K562 (cell line): ENCODE results near the gene GCDH. TPM values are rescaled to one million over a fixed set of nuclear protein-coding genes. Genes with fewer than 3 reads are reported as not detected.
A peak's percentile ranks its signal among the peaks of the same experiment; 100 is the strongest.

Source experiments
- ATF4 ChIP-seq: fragments of 450-650 bp; formaldehyde crosslinking; IDR thresholded peaks from 2 replicates; pipeline ENCODE4 v1.4.0; 2022; ENCODE audit warnings: mild to moderate bottlenecking, moderate library complexity
- CHCHD3 ChIP-seq: fragments of 250-450 bp; sonication (Bioruptor Pico); IDR thresholded peaks from 2 replicates; pipeline ENCODE4 v2.1.2; 2022; ENCODE audit warnings: mild to moderate bottlenecking
- CREB1 ChIP-seq, 2 experiments: sonication (generic) in 1 of 2; formaldehyde crosslinking in 1 of 2; IDR thresholded peaks; 2 replicates each; pipeline versions ENCODE4 v1.6.1 to v1.8.0; 2012 to 2022; ENCODE audit warnings: inconsistent platforms in 1 of 2, mild to moderate bottlenecking in 1 of 2, missing genetic modification reagents in 1 of 2, moderate library complexity in 1 of 2
- CXXC5 ChIP-seq: fragments of 250-450 bp; sonication (Bioruptor Pico); IDR thresholded peaks from 2 replicates; pipeline ENCODE4 v1.8.0; 2022; ENCODE audit warnings: inconsistent platforms, mild to moderate bottlenecking, moderate library complexity
- E2F3 ChIP-seq: fragments of 250-450 bp; sonication (Bioruptor Pico); IDR thresholded peaks from 2 replicates; pipeline ENCODE4 v1.4.0; 2020; ENCODE audit warnings: mild to moderate bottlenecking
- E2F4 ChIP-seq: sonication (generic); formaldehyde crosslinking; IDR thresholded peaks from 2 replicates; pipeline ENCODE4 v1.8.0; 2022; ENCODE audit warnings: mild to moderate bottlenecking, low read depth, missing genetic modification reagents
- ELF1 ChIP-seq: fragments of 200-800 bp; sonication (Bioruptor generic); IDR thresholded peaks from 2 replicates; pipeline ENCODE4 v1.6.1; 2016; ENCODE audit warnings: missing genetic modification characterization, missing compliant biosample characterization
- ETS2 ChIP-seq: IDR thresholded peaks from 2 replicates; pipeline ENCODE4 v1.6.1; 2016; ENCODE audit warnings: borderline replicate concordance, missing genetic modification characterization, mild to moderate bottlenecking, moderate library complexity, missing compliant biosample characterization; ENCODE audit not compliant: poor library complexity, severe bottlenecking
- ETV1 ChIP-seq: fragments of 450-650 bp; conservative IDR thresholded peaks from 2 replicates; pipeline ENCODE4 v1.6.1; 2016; ENCODE audit warnings: missing genetic modification characterization, control low read depth, low read depth, missing compliant biosample characterization
- JUND ChIP-seq, 2 experiments: IDR thresholded peaks; 2 replicates in 1 of 2; 3 replicates in 1 of 2; pipeline ENCODE4 v1.6.1; 2011; ENCODE audit warnings: borderline replicate concordance in 2 of 2, low read depth in 2 of 2, low read length in 2 of 2, improper control_type of control experiment in 1 of 2, missing biosample characterization in 1 of 2, missing genetic modification characterization in 1 of 2, missing genetic modification reagents in 1 of 2
- MED1 ChIP-seq: sonication (generic); formaldehyde crosslinking; IDR thresholded peaks from 2 replicates; pipeline ENCODE4 v1.8.1; 2023; ENCODE audit warnings: missing genetic modification reagents, borderline replicate concordance
- MIER1 ChIP-seq: fragments of 450-650 bp; IDR thresholded peaks from 2 replicates; pipeline ENCODE4 v1.6.1; 2016; ENCODE audit warnings: antibody characterized with exemption, mild to moderate bottlenecking, low read depth
- NELFE ChIP-seq: IDR thresholded peaks from 2 replicates; pipeline ENCODE4 v1.6.1; 2011; ENCODE audit warnings: mild to moderate bottlenecking; ENCODE audit not compliant: insufficient read depth, insufficient read length
- NFIX ChIP-seq: fragments of 250-450 bp; sonication (Bioruptor Pico); IDR thresholded peaks from 2 replicates; pipeline ENCODE4 v1.4.0; 2020; ENCODE audit warnings: low read depth, mild to moderate bottlenecking, moderate library complexity
- PHB ChIP-seq: fragments of 250-450 bp; sonication (Bioruptor Pico); IDR thresholded peaks from 2 replicates; pipeline ENCODE4 v1.5.0; 2021
- TFAP4 ChIP-seq: sonication (generic); formaldehyde crosslinking; IDR thresholded peaks from 2 replicates; pipeline ENCODE4 v1.8.0; 2022; ENCODE audit warnings: missing genetic modification reagents, mild to moderate bottlenecking, moderate library complexity, borderline replicate concordance
- ZBTB43 ChIP-seq: sonication (generic); formaldehyde crosslinking; IDR thresholded peaks from 2 replicates; pipeline ENCODE4 v1.8.0; 2023; ENCODE audit warnings: mild to moderate bottlenecking, missing genetic modification reagents
- ZNF644 ChIP-seq: fragments of 200-800 bp; sonication (Bioruptor generic); IDR thresholded peaks from 2 replicates; pipeline ENCODE4 v1.6.1; 2016; ENCODE audit warnings: low read depth, missing genetic modification characterization, missing compliant biosample characterization
- polyA plus RNA-seq, 8 experiments: library from polyadenylated mRNA; depleted of rRNA in 4 of 8; stranded (reverse) in 5 of 8; unstranded in 3 of 8; fragments of >200 nt; fragmentation: Nextera tagmentation in 2 of 8; fragmentation: Illumina TruSeq in 1 of 8; extraction: Ambion mirVana in 2 of 8; extraction: Trizol in 1 of 8; gene quantifications; 2 replicates each; pipeline versions ENCODE4 v1.2.1 to v1.2.3, GENCODE V29; 2011 to 2014; ENCODE audit warnings: inconsistent platforms in 1 of 8, missing spikeins in 1 of 8
- total RNA-seq, 7 experiments: library from RNA; depleted of rRNA in 6 of 7; stranded (reverse); fragments of >200 nt in 6 of 7; fragmentation: Illumina TruSeq in 2 of 7; extraction: Trizol in 2 of 7; gene quantifications; 2 replicates each; pipeline versions ENCODE4 v1.2.1 to v1.2.3, GENCODE V29; 2011 to 2021; ENCODE audit warnings: low replicate concordance in 1 of 7
- TF ChIP-seq, protein P1 (sequence below): IDR thresholded peaks from 2 replicates; pipeline ENCODE4 v1.6.1; 2011; ENCODE audit not compliant: insufficient read length; ENCODE audit errors: extremely low read depth
- TF ChIP-seq, protein P2 (sequence below): fragments of 450-650 bp; formaldehyde crosslinking; IDR thresholded peaks from 2 replicates; pipeline ENCODE4 v1.4.0; 2020; ENCODE audit warnings: mild to moderate bottlenecking

GCDH gene
- total and polyA plus RNA-seq, 9 of the 15 experiments (the other 6 are each of a cell fraction or from before 2014, with no cell fraction given), result 2.9 to 50.8 (median 19.1) TPM

DNA sequence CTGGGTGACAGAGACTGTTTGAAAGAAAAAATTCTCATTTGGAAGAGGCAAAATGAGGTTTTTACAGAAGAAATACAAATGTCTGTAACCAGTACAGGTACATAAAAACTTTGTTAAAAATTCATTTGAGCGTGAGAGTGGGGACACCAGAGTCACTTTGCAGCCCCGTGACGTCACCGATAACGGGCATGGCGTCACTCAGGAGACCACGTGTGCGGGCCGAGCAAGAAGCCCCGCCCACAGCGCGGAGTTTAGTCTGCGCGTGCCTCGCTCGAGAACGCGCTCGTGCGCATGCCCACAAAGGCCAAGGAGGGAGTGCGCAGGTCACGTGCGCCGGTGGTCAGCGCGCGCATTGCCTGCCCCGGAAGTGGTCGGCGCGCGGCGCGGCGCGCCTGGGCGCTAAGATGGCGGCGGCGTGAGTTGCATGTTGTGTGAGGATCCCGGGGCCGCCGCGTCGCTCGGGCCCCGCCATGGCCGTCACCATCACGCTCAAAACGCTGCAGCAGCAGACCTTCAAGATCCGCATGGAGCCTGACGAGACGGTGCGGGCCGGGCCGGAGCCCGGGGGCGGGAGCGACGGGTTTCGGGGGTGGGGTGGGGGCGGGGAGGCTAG, 54.6 kb downstream of the GCDH start, which contains the start of gene RAD23A (continued):
- TF ChIP-seq ETV1 (tag) (peak; percentile 80), ETS2 (tag) (no peak), MED1 (CRISPR knock-in tag) (no peak), TFAP4 (CRISPR knock-in tag) (peak; percentile 90), CXXC5 (CRISPR knock-in tag) (peak; percentile 99), ZBTB43 (peak; percentile 59; the same call in 1 of the 2 replicates), PHB (CRISPR knock-in tag) (peak; percentile 55; the same call in 1 of the 2 replicates), NFIX (CRISPR knock-in tag) (no peak), JUND (IDR thresholded peaks at IDR 0.05; ENCODE audit: borderline replicate concordance, low read depth, low read length) (peak; percentile 93), JUND (tag; IDR thresholded peaks at IDR 0.05; ENCODE audit: borderline replicate concordance, low read depth, low read length) (peak; percentile 93), E2F3 (CRISPR knock-in tag) (peak; percentile 89), E2F4 (CRISPR knock-in tag) (peak; percentile 89), ELF1 (peak; percentile 95), CREB1 (IDR thresholded peaks at IDR 0.05) (peak; percentile 99), CREB1 (CRISPR knock-in tag; IDR thresholded peaks at IDR 0.05) (peak; percentile 99), ATF4 (CRISPR knock-in tag) (peak; percentile 77), MIER1 (no peak), NELFE (no peak), CHCHD3 (0 out of 2 replicates have a peak, but pooled peaks have one; percentile 12), ZNF644 (no peak; the same call in 1 of the 2 replicates)
- TF ChIP-seq, protein P1, sequence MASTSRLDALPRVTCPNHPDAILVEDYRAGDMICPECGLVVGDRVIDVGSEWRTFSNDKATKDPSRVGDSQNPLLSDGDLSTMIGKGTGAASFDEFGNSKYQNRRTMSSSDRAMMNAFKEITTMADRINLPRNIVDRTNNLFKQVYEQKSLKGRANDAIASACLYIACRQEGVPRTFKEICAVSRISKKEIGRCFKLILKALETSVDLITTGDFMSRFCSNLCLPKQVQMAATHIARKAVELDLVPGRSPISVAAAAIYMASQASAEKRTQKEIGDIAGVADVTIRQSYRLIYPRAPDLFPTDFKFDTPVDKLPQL, result no peak
- TF ChIP-seq, protein P2, sequence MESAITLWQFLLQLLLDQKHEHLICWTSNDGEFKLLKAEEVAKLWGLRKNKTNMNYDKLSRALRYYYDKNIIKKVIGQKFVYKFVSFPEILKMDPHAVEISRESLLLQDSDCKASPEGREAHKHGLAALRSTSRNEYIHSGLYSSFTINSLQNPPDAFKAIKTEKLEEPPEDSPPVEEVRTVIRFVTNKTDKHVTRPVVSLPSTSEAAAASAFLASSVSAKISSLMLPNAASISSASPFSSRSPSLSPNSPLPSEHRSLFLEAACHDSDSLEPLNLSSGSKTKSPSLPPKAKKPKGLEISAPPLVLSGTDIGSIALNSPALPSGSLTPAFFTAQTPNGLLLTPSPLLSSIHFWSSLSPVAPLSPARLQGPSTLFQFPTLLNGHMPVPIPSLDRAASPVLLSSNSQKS (CRISPR knock-in tag), result peak; percentile 75; the same call in 1 of the 2 replicates
